IMR-90 (cell line): ENCODE results near the gene ENOX1. TPM values are rescaled to one million over a fixed set of nuclear protein-coding genes. Genes with fewer than 3 reads are reported as not detected.

ENCODE experiments used
- ATAC-seq: fragments of 200-7000 bp; cut with Tn5 transposase; 2 replicates; pipeline ENCODE4 v1.9.1; 2020; ENCODE audit warnings: low read depth, mild to moderate bottlenecking, moderate library complexity
- BruUV-seq: library from RNA; stranded (reverse); fragments of 400-500 nt; replicated peaks from 2 replicates; lab custom pipeline; 2021; lab: Mats Ljungman, UMichigan
- CTCF ChIA-PET: fragments of 300-600 bp; formaldehyde crosslinking; extraction: SDS; loops from one replicate; lab custom pipeline; 2021; ENCODE audit warnings: antibody characterized with exemption; lab: Yijun Ruan, JAX
- POLR2A ChIA-PET: fragments of 300-600 bp; sonication (Branson Sonifier 250); formaldehyde crosslinking; loops from one replicate; lab custom pipeline; 2022; ENCODE audit warnings: antibody characterized with exemption; ENCODE audit not compliant: unreplicated experiment; lab: Charles Lee
- DNase-seq: peaks from one replicate; pipeline ENCODE4 v3.0.0; 2013
- H2AFZ ChIP-seq: replicated peaks from 2 replicates; pipeline ENCODE3; 2013; ENCODE audit warnings: low read length, mild to moderate bottlenecking; ENCODE audit not compliant: poor library complexity
- H2AK5ac ChIP-seq: 2 replicates; pipeline ENCODE4 v1.6.1; 2013; ENCODE audit warnings: low read depth, low read length, inconsistent platforms
- H2AK9ac ChIP-seq: replicated peaks from 2 replicates; pipeline ENCODE3; 2013; ENCODE audit warnings: mild to moderate bottlenecking, low read depth, low read length, moderate library complexity; ENCODE audit not compliant: poor library complexity
- H2BK120ac ChIP-seq: 2 replicates; pipeline ENCODE4 v1.6.1; 2013; ENCODE audit warnings: low read depth, low read length, inconsistent platforms
- H2BK15ac ChIP-seq: 3 replicates; pipeline ENCODE4 v1.6.1; 2013; ENCODE audit warnings: low read depth, low read length, inconsistent platforms
- H2BK20ac ChIP-seq: 2 replicates; pipeline ENCODE4 v1.6.1; 2013; ENCODE audit warnings: low read depth, mild to moderate bottlenecking, inconsistent platforms, low read length, moderate library complexity
- H2BK5ac ChIP-seq: 2 replicates; pipeline ENCODE4 v1.6.1; 2013; ENCODE audit warnings: mild to moderate bottlenecking, low read depth, low read length, inconsistent platforms; ENCODE audit not compliant: poor library complexity, severe bottlenecking
- H3K14ac ChIP-seq: replicated peaks from 2 replicates; pipeline ENCODE4 v1.6.1; 2013; ENCODE audit warnings: low read depth, low read length, inconsistent platforms
- H3K18ac ChIP-seq: 2 replicates; pipeline ENCODE4 v1.6.1; 2013; ENCODE audit warnings: low read depth, low read length, control low read depth
- H3K23ac ChIP-seq: 2 replicates; pipeline ENCODE4 v1.6.1; 2013; ENCODE audit warnings: low read depth, low read length, inconsistent platforms
- H3K27ac ChIP-seq: 2 replicates; pipeline ENCODE4 v1.5.1; 2013; ENCODE audit warnings: mild to moderate bottlenecking, control low read depth, low read length; ENCODE audit not compliant: insufficient read depth
- H3K27me3 ChIP-seq: 2 replicates; pipeline ENCODE4 v1.6.1; 2013; ENCODE audit warnings: low read length; ENCODE audit not compliant: control insufficient read depth, insufficient read depth
- H3K36me3 ChIP-seq: 2 replicates; pipeline ENCODE4 v1.6.1; 2013; ENCODE audit warnings: low read length, mixed read lengths; ENCODE audit not compliant: control insufficient read depth, insufficient read depth
- H3K4ac ChIP-seq: 2 replicates; pipeline ENCODE4 v1.6.1; 2013; ENCODE audit warnings: low read depth, low read length, inconsistent platforms
- H3K4me1 ChIP-seq: 2 replicates; pipeline ENCODE4 v1.6.1; 2013; ENCODE audit warnings: low read length, mixed read lengths; ENCODE audit not compliant: control insufficient read depth, insufficient read depth
- H3K4me2 ChIP-seq: 2 replicates; pipeline ENCODE4 v1.6.1; 2013; ENCODE audit warnings: low read depth, mild to moderate bottlenecking, control low read depth, low read length, moderate library complexity
- H3K4me3 ChIP-seq: 2 replicates; pipeline ENCODE4 v1.5.1; 2013; ENCODE audit warnings: low read depth, mild to moderate bottlenecking, control low read depth, low read length, moderate library complexity; ENCODE audit not compliant: insufficient read depth
- H3K56ac ChIP-seq: 2 replicates; pipeline ENCODE4 v1.6.1; 2013; ENCODE audit warnings: low read length, inconsistent platforms; ENCODE audit not compliant: insufficient read depth; ENCODE audit errors: extremely low read depth
- H3K79me1 ChIP-seq, 2 experiments: 2 replicates each; pipeline ENCODE4 v1.6.1; 2013; ENCODE audit warnings: low read length in 2 of 2, inconsistent platforms in 1 of 2, low read depth in 1 of 2
- H3K9ac ChIP-seq: 2 replicates; pipeline ENCODE4 v1.6.1; 2013; ENCODE audit warnings: low read depth, low read length, control low read depth
- H3K9me1 ChIP-seq: 2 replicates; pipeline ENCODE4 v1.6.1; 2013; ENCODE audit warnings: low read length, inconsistent platforms; ENCODE audit not compliant: insufficient read depth
- H3K9me3 ChIP-seq: 2 replicates; pipeline ENCODE4 v1.6.1; 2013; ENCODE audit warnings: low read length; ENCODE audit not compliant: control insufficient read depth, insufficient read depth
- H4K20me1 ChIP-seq: 2 replicates; pipeline ENCODE4 v1.6.1; 2013; ENCODE audit warnings: low read length, inconsistent platforms; ENCODE audit not compliant: insufficient read depth
- H4K5ac ChIP-seq: 2 replicates; pipeline ENCODE4 v1.6.1; 2013; ENCODE audit warnings: mild to moderate bottlenecking, low read depth, low read length, control low read depth
- H4K8ac ChIP-seq, 2 experiments: 2 replicates each; pipeline ENCODE4 v1.6.1; 2013; ENCODE audit warnings: low read depth in 2 of 2, low read length in 2 of 2, control low read depth in 1 of 2, inconsistent platforms in 1 of 2
- H4K91ac ChIP-seq: 2 replicates; pipeline ENCODE4 v1.6.1; 2013; ENCODE audit warnings: low read depth, low read length, inconsistent platforms; ENCODE audit not compliant: insufficient read depth
- BHLHE40 ChIP-seq: fragments of 150-350 bp; IDR thresholded peaks from 2 replicates; pipeline ENCODE4 v1.6.1; 2016; ENCODE audit warnings: mild to moderate bottlenecking, low read depth, low read length
- CHD1 ChIP-seq: IDR thresholded peaks from 2 replicates; pipeline ENCODE4 v1.6.1; 2012; ENCODE audit warnings: low read depth, low read length, improper control_type of control experiment
- MXI1 ChIP-seq: IDR thresholded peaks from 2 replicates; pipeline ENCODE4 v1.6.1; 2012; ENCODE audit warnings: low read depth, mild to moderate bottlenecking, low read length, moderate library complexity, borderline replicate concordance
- POLR2A ChIP-seq: IDR thresholded peaks from 2 replicates; pipeline ENCODE4 v1.6.1; 2012; ENCODE audit warnings: mild to moderate bottlenecking, low read depth, low read length
- RAD21 ChIP-seq: IDR thresholded peaks from 2 replicates; pipeline ENCODE4 v1.6.1; 2012; ENCODE audit warnings: low read length, improper control_type of control experiment
- RCOR1 ChIP-seq: IDR thresholded peaks from 2 replicates; pipeline ENCODE4 v1.6.1; 2012; ENCODE audit warnings: mild to moderate bottlenecking, low read length, improper control_type of control experiment; ENCODE audit not compliant: insufficient replicate concordance
- SMC3 ChIP-seq: fragments of 150-350 bp; IDR thresholded peaks from 2 replicates; pipeline ENCODE4 v1.6.1; 2016; ENCODE audit warnings: low read depth, mild to moderate bottlenecking, antibody characterized with exemption, low read length, moderate library complexity
- WGBS, 2 experiments: methylation state at CpG; one replicate each; pipeline versions ENCODE4 v1.1.5 to v1.1.7; 2013; ENCODE audit warnings: missing lambda C conversion rate in 2 of 2; ENCODE audit not compliant: insufficient read length in 1 of 2; ENCODE audit errors: extremely low coverage in 2 of 2; 5-methylcytosine and 5-hydroxymethylcytosine counted together
- dilution Hi-C: fragments of 300-500 bp; cut with HindIII; formaldehyde crosslinking; loops from one replicate; pipeline ENCODE4 v1.14.3; 2018; ENCODE audit warnings: low sequenced_read_pairs; ENCODE audit not compliant: unreplicated experiment
- in situ Hi-C: fragments of 300-500 bp; cut with MboI; formaldehyde crosslinking; loops from 3 replicates; pipeline ENCODE4 v1.14.3; 2019; ENCODE audit warnings: low sequenced_read_pairs, inconsistent platforms, mixed read lengths
- intact Hi-C: fragments of 100-400 bp; cut with micrococcal nuclease; formaldehyde crosslinking; loops from 2 replicates; pipeline ENCODE4 v1.10.0; 2022
- polyA plus RNA-seq, 3 experiments: library from polyadenylated mRNA; depleted of rRNA; stranded (reverse); fragments of >200 nt; gene quantifications; 2 replicates each; pipeline ENCODE4 v1.2.3, GENCODE V29; 2012; ENCODE audit warnings: low replicate concordance in 1 of 3
- total RNA-seq: library from RNA; depleted of rRNA; stranded (reverse); fragments of >200 nt; gene quantifications from 2 replicates; pipeline ENCODE4 v1.2.3, GENCODE V29; 2012
- TF ChIP-seq, protein P1 (sequence below): fragments of 150-350 bp; IDR thresholded peaks from 2 replicates; pipeline ENCODE4 v1.6.1; 2017; ENCODE audit warnings: mild to moderate bottlenecking, antibody characterized with exemption, low read length, low read depth

Gene ENOX1
- total and polyA plus RNA-seq, 2 of the 4 experiments (the other 2 are of a cell fraction): 0.99 to 1.3 TPM

DNA sequence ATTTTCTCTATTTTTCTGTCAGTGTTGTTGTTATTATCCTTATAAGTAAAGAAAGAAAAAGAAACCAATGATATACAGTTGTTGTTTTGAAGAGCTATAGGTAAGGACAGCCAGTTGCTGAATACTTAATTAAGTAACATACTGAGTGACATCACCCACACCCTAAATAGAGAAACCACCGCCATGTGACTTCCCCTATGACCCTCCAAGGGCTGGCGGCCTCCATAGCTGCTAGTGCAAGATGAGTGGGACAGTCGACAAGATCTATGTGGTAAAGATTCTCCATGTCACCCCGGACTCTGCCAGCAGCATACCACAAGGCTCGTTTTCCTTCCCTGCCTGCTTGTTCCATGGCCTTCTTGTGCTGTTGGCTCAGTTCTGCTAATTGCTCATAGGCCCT is 542.3 kb downstream of the ENOX1 start:
- H3K14ac ChIP-seq: peak overlapping the region; percentile 96
- no CpG with 5 or more reads among the region's 5 CpGs for WGBS, 2 experiments
- peak overlapping the region; percentile 77 for H4K5ac ChIP-seq
- no peaks in the 10 kb centered on the region for H3K27me3 ChIP-seq
- peak overlapping the region; percentile 95 for H3K18ac ChIP-seq
- DNase-seq (no peak), ATAC-seq (no peak)
- peak overlapping the region; percentile 100 for H2BK120ac ChIP-seq
- no peaks in the 10 kb centered on the region for H3K36me3 ChIP-seq
- in situ Hi-C loops (no loop called here), intact Hi-C loops (no loop called here), dilution Hi-C loops (no loop called here)
- H3K4me1 ChIP-seq: peaks cover 15% of the 10 kb centered on the region
- H3K9me3 ChIP-seq: no peaks in the 10 kb centered on the region
- ChIA-PET POLR2A (no interaction called here), CTCF (interaction anchor here (0.7 kb wide), 1 partner anchor 48 kb away, joined by 3 read pairs; no protein-coding TSS in a partner anchor)
- peak overlapping the region; percentile 100; the same call in 2 of the 3 replicates for H2BK15ac ChIP-seq
- peak overlapping the region; percentile 83; the same call in 1 of the 2 replicates for H3K56ac ChIP-seq
- peak overlapping the region; percentile 81 for H3K27ac ChIP-seq
- no TSS peak for BruUV-seq
- H3K23ac ChIP-seq: peak overlapping the region; percentile 78
- H3K9me1 ChIP-seq: peaks cover 9% of the 10 kb centered on the region
- peak overlapping the region; percentile 96 to 99 for H4K8ac ChIP-seq
- peak overlapping the region; percentile 85 for H2BK5ac ChIP-seq
- no peaks in the 10 kb centered on the region for H4K20me1 ChIP-seq
- H2BK20ac ChIP-seq: peak overlapping the region; percentile 100
- H3K4me3 ChIP-seq: no peak overlapping the region
- peak overlapping the region; percentile 98 for H2AK5ac ChIP-seq
- H3K4me2 ChIP-seq: no peak overlapping the region
- peak overlapping the region; percentile 100 for H3K4ac ChIP-seq
- TF ChIP-seq SMC3: no peak
- no peak for TF ChIP-seq RCOR1
- TF ChIP-seq CHD1: no peak
- no peak for TF ChIP-seq BHLHE40
- TF ChIP-seq, protein P1, sequence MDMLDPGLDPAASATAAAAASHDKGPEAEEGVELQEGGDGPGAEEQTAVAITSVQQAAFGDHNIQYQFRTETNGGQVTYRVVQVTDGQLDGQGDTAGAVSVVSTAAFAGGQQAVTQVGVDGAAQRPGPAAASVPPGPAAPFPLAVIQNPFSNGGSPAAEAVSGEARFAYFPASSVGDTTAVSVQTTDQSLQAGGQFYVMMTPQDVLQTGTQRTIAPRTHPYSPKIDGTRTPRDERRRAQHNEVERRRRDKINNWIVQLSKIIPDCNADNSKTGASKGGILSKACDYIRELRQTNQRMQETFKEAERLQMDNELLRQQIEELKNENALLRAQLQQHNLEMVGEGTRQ: no peak
- TF ChIP-seq POLR2A: no peak
- TF ChIP-seq MXI1: no peak
- no peak for TF ChIP-seq RAD21
- H4K91ac ChIP-seq: peak overlapping the region; percentile 97
- no peak overlapping the region for H3K9ac ChIP-seq
- peak overlapping the region; percentile 91 for H2AK9ac ChIP-seq
- no peaks in the 10 kb centered on the region for H3K79me1 ChIP-seq
- peak overlapping the region; percentile 25 for H2AFZ ChIP-seq
